HG02642 (cell line): ENCODE results near the gene GRAP2.
"Not testable (repeated sequence)": the region's sequence is repeated elsewhere in the genome, so short reads cannot be mapped to it uniquely, and the experiment has no call there.

Experiments
- ATAC-seq: cut with Tn5 transposase; IDR thresholded peaks from one replicate; pipeline ENCODE4 v1.9.1; 2021; ENCODE audit warnings: mild to moderate bottlenecking; ENCODE audit not compliant: unreplicated experiment, poor library complexity

The GRAP2 gene

GRCh38 chr22:39988386-39989114 lies 87.7 kb downstream of the GRAP2 start:
- ATAC-seq, result no peak

GRCh38 chr22:39989633-39990032 lies 88.7 kb downstream of the GRAP2 start:
- no peak for ATAC-seq

- ATAC-seq, result no peak
Observed at GRCh38 chr22:39990686-39991085, 89.8 kb downstream of the GRAP2 start.

GRCh38 chr22:39991159-39991860 lies 90.4 kb downstream of the GRAP2 start:
- no peak for ATAC-seq

- no peak for ATAC-seq
Observed at GRCh38 chr22:39992088-39992826, 91.4 kb downstream of the GRAP2 start.

- not testable (repeated sequence) for ATAC-seq
Observed at GRCh38 chr22:39992894-39993293, 92.0 kb downstream of the GRAP2 start.

GRCh38 chr22:39994041-39994565 lies 93.2 kb downstream of the GRAP2 start:
- no peak for ATAC-seq

GRCh38 chr22:39994566-39995392 lies 93.9 kb downstream of the GRAP2 start, which contains the start of gene FAM83F:
TSS of gene FAM83F (plus strand) at chr22:39994954. CDS start at chr22:39995043, 89 bp downstream.
- no peak for ATAC-seq

- ATAC-seq, result no peak
Observed at GRCh38 chr22:39995393-39996252, 94.7 kb downstream of the GRAP2 start.

GRCh38 chr22:39996732-39997131 lies 95.8 kb downstream of the GRAP2 start:
- no peak for ATAC-seq

GRCh38 chr22:39997421-39997820 lies 96.5 kb downstream of the GRAP2 start:
- no peak for ATAC-seq

GRCh38 chr22:39997939-39998726 lies 97.2 kb downstream of the GRAP2 start:
- ATAC-seq, result no peak

GRCh38 chr22:39999144-39999757 lies 98.4 kb downstream of the GRAP2 start:
- no peak for ATAC-seq

- ATAC-seq, result no peak
Observed at GRCh38 chr22:40000171-40000570, 99.3 kb downstream of the GRAP2 start.

GRCh38 chr22:40001106-40001505 lies 100.2 kb downstream of the GRAP2 start:
- ATAC-seq, result no peak

GRCh38 chr22:40001800-40002577 lies 101.1 kb downstream of the GRAP2 start:
- no peak for ATAC-seq
